ENCODE measurements around the gene FSD1.

GRCh38 chr19:4320419-4320818 lies 16.0 kb downstream of the FSD1 start:
- TF ChIP-seq TAF1 (IDR thresholded peaks at IDR 0.05; ENCODE audit: borderline replicate concordance, insufficient read depth, low read length) (no peak), POLR2AphosphoS5 (IDR thresholded peaks at IDR 0.05; ENCODE audit: low read depth, low read length) (no peak), SIN3A (IDR thresholded peaks at IDR 0.05; ENCODE audit: borderline replicate concordance, insufficient read depth, low read length) (no peak), REST (IDR thresholded peaks at IDR 0.05; ENCODE audit: insufficient read depth in 1 of 2, low read depth in 2 of 2, low read length in 2 of 2) (no peak)

Data from PFSK-1 (cell line).